NCI-H1417 (cell line): ENCODE results near the gene TLL2.
A peak's percentile ranks its signal among the peaks of the same experiment; 100 is the strongest.

Experiments
- DNase-seq, 3 experiments: peaks; one replicate each; lab custom pipeline; 2025; lab: John Stamatoyannopoulos, UW

Gene TLL2

GRCh38 chr10:96319754-96320474 lies 193.8 kb downstream of the TLL2 start:
- DNase-seq = peak in 1 of 3 experiments; percentile 36

GRCh38 chr10:96317067-96317833 lies 196.5 kb downstream of the TLL2 start:
- DNase-seq = no peak
